ENCODE measurements around the gene LMO7. TPM values are rescaled to one million over a fixed set of nuclear protein-coding genes. Genes with fewer than 3 reads are reported as not detected.

LMO7 gene
- total and polyA plus RNA-seq, 10 donors, result 2.2 to 15.5 (median 8.2) TPM

DNA sequence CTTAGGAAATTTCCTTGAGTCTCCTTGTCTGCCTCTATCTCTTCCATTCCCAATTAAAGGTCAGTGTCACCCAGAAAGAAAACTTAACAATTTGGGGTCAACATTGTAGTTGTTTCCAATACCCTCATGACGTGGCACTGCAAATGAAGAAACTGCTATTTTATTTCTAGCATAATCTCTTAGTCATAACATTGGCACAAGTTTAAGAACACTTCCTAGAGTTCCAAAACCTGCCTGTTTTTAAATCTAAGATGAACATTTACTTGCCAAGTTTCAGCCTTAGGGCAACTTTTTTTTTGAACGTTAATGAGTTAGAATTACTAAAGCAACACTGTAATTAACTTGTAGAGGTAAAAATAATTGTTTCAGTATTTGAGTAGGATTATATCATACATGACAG, 108.0 kb downstream of the LMO7 start:
- H3K4me3 ChIP-seq, result no peak overlapping the region
- TF ChIP-seq POLR2A (IDR thresholded peaks at IDR 0.05) (no peak), CTCF (IDR thresholded peaks at IDR 0.05 in 8 of 11, conservative IDR thresholded peaks at IDR 0.05 in 3 of 11) (no peak), POLR2AphosphoS5 (IDR thresholded peaks at IDR 0.05) (no peak)
- no peak overlapping the region for H3K27ac ChIP-seq
- H3K27me3 ChIP-seq (replicated peaks in 1 of 7), result no peaks in the 10 kb centered on the region
- WGBS, 5 donors, result 91 to 98% (median 93%) methylated on average over 2 of the region's 2 CpGs
- intact Hi-C loops (cut with DNase I; ENCODE audit: low total_unique reads), result no loop called here
- peaks cover 0 to 8% (median 0%) of the 10 kb centered on the region in 8 donors for H3K9me3 ChIP-seq
- H3K4me1 ChIP-seq, result no peaks in the 10 kb centered on the region
- no peaks in the 10 kb centered on the region for H3K36me3 ChIP-seq
- DNase-seq, result no peak

GRCh38 chr13:75745387-75745786, 109.3 kb downstream of the LMO7 start:
- no peak for DNase-seq
- H3K4me1 ChIP-seq, result no peaks in the 10 kb centered on the region
- no peak overlapping the region for H3K27ac ChIP-seq
- H3K27me3 ChIP-seq (replicated peaks in 1 of 7), result no peaks in the 10 kb centered on the region
- no peak for TF ChIP-seq POLR2A (IDR thresholded peaks at IDR 0.05)
- H3K4me3 ChIP-seq, result no peak overlapping the region
- WGBS, 5 donors, result 90 to 98% (median 95%) methylated on average over 2 of the region's 2 CpGs
- intact Hi-C loops (cut with DNase I; ENCODE audit: low total_unique reads), result no loop called here
- H3K36me3 ChIP-seq, result no peaks in the 10 kb centered on the region
- peaks cover 0 to 8% (median 0%) of the 10 kb centered on the region in 8 donors for H3K9me3 ChIP-seq

DNA sequence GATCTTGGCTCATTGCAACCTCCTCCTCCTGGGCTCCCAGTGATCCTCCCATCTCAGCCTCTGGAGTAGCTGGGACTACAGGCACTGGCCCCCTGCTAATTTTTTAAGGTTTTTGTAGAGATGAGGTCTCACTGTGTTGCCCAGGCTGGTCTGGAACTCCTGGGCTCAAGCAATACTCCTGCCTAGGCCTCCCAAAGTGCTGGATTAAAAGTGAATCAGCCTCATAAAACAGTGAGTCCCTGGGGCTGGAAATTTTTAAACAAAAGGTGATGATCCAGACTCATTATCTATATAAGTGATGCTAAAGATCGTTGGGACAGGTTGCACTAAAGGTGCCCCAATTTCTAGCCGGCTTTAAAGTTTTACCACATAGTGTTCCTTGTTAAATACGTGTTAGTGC, 112.7 kb downstream of the LMO7 start:
- TF ChIP-seq POLR2A (IDR thresholded peaks at IDR 0.05) (no peak), CTCF (IDR thresholded peaks at IDR 0.05 in 8 of 11, conservative IDR thresholded peaks at IDR 0.05 in 3 of 11) (no peak), POLR2AphosphoS5 (IDR thresholded peaks at IDR 0.05) (no peak)
- Histone ChIP-seq H3K4me1 (no peaks in the 10 kb centered on the region), H3K9me3 (peaks cover 0 to 11% (median 6%) of the 10 kb centered on the region in 8 donors), H3K4me3 (no peak overlapping the region), H3K27ac (no peak overlapping the region), H3K27me3 (replicated peaks in 1 of 7) (no peaks in the 10 kb centered on the region), H3K36me3 (no peaks in the 10 kb centered on the region)
- DNase-seq, result no peak
- intact Hi-C loops (cut with DNase I; ENCODE audit: low total_unique reads), result no loop called here
- 88 to 93% (median 91%) methylated on average over 3 of the region's 3 CpGs for WGBS, 5 donors

GRCh38 chr13:75749407-75749806, 113.3 kb downstream of the LMO7 start:
- Histone ChIP-seq H3K27ac (no peak overlapping the region), H3K9me3 (peaks cover 0 to 14% (median 8%) of the 10 kb centered on the region in 8 donors), H3K4me1 (no peaks in the 10 kb centered on the region), H3K4me3 (no peak overlapping the region), H3K27me3 (replicated peaks in 1 of 7) (no peaks in the 10 kb centered on the region), H3K36me3 (no peaks in the 10 kb centered on the region)
- DNase-seq, result no peak
- intact Hi-C loops (cut with DNase I; ENCODE audit: low total_unique reads), result no loop called here
- no peak for TF ChIP-seq POLR2A (IDR thresholded peaks at IDR 0.05)
- 66 to 75% (median 72%) methylated on average over 4 of the region's 4 CpGs for WGBS, 5 donors

DNA sequence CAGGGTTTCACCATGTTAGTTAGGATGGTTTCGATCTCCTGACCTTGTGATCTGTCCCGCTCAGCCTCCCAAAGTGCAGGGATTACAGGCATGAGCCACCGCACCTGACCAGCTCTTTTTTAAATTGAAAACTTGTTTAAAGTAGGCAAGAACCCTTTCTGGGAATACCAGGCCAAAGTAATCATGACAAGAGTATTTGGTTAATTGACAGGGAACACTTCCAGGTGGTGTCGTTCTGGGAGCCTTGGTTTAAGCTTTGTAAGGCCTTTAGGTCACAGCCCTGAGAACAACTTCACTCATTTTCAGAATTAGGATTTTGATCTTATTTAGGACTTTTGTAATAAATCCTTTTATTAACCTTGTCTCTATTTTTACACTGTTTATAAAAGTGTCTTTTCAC, 115.2 kb downstream of the LMO7 start:
- WGBS, 5 donors, result 86 to 96% (median 93%) methylated on average over 4 of the region's 4 CpGs
- intact Hi-C loops (cut with DNase I; ENCODE audit: low total_unique reads), result no loop called here
- Histone ChIP-seq H3K36me3 (no peaks in the 10 kb centered on the region), H3K4me3 (no peak overlapping the region), H3K9me3 (peaks cover 0 to 14% (median 8%) of the 10 kb centered on the region in 8 donors), H3K27me3 (replicated peaks in 1 of 7) (no peaks in the 10 kb centered on the region), H3K27ac (no peak overlapping the region), H3K4me1 (no peaks in the 10 kb centered on the region)
- no peak for DNase-seq
- TF ChIP-seq POLR2AphosphoS5 (IDR thresholded peaks at IDR 0.05), result no peak
- TF ChIP-seq POLR2A (IDR thresholded peaks at IDR 0.05), result no peak
- no peak for TF ChIP-seq CTCF (IDR thresholded peaks at IDR 0.05 in 8 of 11, conservative IDR thresholded peaks at IDR 0.05 in 3 of 11)

All from spleen (tissue), 11 donors.